ENCODE results near the gene ELK4.

ELK4 gene

DNA sequence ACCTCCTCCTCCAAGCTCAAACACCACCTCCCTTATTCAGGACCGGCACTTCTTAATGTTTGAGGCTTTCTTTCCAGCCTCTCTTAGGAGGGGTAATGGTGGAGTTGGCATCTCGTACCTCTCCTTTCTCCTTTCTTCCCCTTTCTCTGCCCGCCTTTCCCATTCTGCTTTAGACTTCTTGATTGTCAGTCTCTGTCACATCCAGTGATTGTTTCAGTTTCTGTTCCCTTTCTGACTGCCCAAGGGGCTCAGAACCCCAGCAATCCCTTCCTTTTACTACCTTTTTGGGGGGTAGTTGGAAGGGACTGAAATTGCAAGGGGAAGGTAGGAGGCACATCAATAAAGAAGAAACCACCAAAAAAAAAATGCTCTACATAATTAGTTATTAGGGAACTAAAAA is 5.6 kb downstream of the ELK4 start:
- no peak for DNase-seq

DNA sequence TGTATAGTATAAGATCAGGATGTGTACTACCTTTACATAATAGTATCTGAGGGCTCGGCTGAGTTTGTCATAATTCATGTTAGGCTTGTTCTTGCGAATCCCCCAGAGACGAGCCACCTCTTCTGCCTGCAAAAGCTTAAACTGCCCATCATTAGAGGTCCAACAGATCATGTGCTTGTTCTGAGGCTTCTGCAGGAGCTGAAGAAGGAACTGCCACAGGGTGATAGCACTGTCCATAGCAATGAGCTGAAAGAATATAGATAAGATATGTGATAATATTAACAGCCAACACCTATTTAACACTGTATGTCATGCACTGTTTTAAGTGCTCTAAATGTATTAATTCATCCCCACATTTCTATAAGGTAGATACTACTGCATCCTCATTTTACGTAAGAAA is 8.2 kb downstream of the ELK4 start:
- no peak for DNase-seq

DNA sequence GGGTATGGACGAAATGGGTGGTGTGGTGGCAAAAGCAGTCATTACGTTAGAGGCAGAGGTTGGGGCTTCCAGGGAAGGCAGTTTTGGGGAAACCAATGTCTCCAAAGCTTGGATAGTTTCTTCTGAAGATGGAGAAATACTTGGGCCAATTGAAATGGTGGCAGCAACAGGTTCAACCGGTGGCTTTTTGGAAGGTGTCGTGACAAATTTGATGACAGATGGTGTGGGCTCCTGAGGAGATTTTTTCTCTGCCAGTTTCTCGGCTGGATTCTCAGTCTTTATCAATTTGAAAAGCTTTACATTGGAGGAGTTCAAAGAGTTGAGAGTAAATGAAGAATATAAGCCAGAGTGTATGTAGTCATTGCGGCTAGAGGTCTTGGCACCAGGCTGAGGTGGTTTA is 11.5 kb downstream of the ELK4 start:
- no peak for DNase-seq

DNA sequence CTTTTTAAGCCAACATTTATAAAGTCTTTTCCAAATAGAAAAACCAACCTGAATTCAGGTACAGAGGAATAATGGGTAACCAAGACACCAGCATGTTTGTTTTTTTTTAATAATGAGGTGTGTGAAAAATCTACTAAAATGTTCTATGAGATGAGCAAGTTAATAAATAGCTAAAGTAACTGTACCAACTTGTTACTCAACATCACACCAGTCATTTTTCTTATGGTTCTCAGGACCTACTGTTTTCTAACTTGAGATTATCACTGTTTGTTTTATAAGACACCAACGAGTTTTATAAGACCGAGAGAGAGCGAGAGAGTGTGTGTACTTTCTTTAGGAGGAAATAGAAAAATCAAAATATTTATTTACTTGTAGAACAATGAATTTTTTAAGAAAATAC is 12.4 kb downstream of the ELK4 start:
- DNase-seq = no peak

DNA sequence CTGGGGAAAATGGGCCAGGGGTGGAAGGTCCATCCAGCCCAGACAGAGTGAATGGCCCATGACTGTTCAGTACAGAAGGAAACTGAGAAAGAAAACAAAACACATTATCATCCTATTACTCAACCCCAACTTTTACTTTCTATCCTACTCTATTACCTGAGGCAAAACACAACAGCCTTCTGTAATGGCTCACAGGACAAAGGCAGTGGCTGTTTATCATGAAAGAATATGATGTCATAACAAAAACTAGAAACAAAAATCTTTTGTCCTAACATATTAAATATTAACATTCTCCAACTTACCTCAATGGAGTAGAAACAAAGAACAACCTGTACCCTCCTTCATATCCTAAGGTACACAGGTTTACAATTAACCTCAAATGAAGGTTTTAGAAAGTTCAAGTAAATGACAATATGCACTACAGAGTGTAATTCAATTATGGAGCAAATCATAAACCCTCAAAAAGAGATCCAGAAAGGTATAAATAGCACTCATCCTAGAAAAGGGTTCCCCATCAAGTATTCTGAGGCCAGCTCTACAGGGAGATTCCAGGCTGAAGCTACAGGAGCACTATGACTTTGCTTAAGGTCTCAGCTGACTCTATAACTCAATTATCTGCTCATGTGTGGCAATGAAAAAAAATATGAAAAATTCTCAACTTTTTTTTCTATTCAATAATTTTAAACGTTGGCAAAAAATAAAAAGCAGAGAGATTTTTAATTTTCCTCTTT is 15.1 kb downstream of the ELK4 start:
- DNase-seq = no peak

DNA sequence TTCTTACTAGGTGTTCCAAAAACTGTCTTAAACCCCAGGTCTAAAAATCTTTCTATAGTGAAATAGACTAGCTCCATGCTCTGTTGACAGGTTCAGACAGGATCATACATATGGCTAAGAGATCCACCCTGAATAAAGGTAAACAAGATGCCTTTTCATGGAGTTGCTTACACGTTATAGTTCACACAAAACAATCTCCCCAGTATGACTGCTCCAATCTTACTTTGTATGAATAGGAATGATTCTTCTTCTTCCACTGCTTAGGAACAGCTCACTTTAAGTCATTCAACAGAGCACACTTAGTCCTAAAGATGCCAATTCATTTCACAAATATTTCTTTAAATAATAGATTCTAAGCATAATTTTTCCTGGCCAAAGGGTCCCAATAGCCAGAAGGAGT is 16.0 kb downstream of the ELK4 start:
- DNase-seq = no peak

DNA sequence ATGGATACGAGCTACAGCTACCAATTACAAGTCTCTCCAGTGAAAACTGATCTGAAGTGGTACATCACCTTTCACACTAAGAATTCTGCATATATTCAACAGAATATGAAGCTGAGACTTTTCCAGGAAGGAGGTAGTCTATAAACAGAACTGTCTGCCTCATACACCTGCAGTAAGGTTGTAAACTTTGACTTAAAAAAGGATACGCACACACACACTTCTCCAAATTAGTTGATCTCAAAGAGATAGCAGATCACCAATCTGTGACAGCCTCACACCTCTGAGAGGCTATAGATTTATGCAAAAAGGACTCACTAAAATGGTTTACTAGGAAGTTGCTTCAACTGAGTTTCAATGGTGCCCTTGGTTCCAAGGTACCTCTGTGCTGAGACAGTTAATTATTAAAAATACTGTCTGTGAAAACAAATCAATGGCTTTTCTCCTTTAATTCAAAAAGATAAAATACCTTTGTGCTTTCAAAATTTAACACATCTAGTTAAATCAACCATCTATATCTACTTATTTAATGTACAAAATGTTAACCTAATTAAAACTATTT is 17.9 kb downstream of the ELK4 start:
- no peak for DNase-seq

DNA sequence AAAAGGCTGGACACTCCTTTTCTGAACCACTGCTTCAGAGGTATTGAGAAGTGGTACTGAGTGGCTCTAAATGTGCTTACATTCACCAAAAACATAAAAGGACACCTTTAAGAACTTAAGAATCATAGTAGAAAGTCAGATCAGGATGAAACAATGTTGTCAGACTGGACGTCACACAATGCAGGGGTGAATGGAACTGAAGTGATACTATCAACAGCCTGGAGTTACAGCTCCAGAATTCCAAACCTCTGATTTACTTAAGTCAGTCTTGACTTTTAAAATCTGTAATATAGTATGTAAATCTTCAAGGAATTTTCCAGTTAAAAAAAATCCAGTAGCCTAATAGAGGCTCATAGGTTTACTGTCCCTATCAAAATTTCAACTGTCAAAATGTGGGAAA is 19.3 kb downstream of the ELK4 start:
- no peak for DNase-seq

DNA sequence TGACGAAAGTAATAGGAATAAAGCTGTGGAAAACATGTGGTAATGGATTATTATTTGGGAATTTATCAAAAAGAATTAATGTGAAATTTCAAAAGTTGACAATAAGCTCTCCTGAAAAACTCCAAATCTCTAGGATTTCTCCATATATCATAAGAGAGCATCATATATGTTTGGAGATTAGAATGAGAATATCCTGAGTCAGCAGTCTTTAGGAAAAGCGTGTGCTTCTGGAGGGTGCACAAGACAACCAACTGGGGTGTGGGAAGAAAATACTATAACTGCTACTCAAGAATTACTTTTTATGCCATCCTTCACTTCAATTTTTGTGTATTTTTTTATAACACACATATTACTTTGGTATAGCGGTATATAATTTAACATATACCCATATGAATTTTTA is 19.7 kb downstream of the ELK4 start:
- DNase-seq = no peak

DNA sequence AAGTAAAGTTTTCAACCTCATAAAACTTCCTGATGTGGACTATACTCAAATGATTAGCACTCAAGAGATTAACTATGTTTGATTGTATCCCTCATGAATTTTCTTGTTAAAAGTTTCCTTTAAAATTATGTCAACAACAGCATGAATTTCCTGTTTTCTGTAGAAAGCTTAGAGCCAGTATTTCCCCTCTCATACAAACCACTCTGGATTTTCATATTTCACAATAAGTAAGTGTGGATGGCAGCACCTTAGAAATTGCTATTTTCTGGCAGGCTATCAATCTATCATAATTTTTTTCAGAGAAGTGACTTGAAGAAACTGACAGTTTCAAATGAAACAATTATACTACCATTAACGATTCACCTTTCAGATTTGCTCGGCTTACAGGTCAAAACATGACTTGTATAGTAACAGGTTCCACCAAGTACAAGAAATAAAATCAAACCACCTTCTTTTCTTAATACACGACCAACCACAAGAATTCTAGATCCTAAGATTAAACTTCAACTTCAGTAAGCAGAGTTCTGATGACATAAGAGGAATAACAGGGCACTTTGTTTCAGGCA is 20.8 kb downstream of the ELK4 start:
- DNase-seq = no peak

DNA sequence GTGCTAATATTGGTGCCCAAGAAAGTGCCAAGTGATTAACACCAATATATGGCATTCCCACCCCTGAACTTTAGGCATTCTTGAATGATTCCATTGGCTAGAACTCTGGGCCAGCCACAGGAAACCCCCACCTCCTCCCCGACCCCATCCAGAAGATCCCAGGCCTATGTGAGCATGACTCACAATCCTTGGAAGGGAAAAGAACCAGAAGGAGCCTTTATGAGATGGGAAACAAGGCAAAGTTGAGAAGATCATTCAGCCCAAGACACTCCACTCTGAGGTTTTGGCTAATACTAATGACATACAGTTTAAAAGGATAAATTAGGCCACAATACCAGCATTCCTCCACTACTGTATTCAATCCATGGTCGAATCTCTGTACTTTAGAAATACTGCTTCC is 21.8 kb downstream of the ELK4 start:
- no peak for DNase-seq

DNA sequence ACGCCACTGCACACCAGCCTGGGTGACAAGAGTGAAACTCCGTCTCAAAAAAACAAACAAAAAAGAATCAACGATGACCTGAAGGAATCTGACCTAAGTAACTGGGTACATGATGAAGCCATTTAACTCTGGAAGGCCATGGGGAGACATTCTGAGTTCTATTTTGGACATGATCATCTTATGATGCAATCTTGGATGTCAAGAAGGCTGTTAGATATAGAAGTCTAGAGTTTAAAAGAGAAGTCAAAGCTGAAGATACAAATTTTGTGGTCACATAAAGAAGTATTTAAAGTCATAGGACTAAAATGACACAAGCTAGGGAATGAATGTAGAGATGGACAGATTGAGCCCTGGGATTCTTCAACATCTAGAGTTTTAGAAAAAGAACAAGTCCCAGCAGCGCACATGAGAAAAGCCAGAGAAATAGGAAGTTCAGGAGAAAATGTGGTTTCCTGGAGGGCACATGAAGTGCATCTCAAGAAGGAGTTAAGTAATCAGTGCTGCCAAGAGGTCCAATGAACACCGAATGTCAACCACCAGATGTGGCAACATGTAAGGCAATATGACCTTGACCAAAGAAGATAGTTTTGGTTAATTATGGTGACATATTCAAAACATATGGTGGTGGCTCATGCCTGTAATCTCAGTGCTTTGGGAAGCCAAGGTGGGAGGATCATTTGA is 26.8 kb downstream of the ELK4 start:
- no peak for DNase-seq

DNA sequence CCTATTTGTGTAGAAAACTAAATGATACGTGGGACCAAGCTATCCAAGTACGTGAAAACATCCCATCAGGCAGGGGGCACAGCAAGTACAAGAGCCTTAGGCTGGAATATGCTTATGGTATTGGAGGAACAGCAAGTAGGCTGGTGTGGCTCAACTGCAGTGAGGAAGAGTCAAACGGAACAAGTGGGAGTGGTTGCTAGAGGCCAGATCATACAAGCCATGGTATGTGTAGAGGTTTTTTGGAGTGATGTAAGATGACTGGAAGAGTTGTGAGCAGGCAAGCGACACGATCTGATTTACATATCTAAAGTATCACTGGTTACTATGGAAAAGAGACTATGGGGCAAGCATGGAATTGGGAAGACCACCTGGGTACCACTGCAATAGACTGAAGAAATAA is 27.8 kb downstream of the ELK4 start:
- DNase-seq = no peak

DNA sequence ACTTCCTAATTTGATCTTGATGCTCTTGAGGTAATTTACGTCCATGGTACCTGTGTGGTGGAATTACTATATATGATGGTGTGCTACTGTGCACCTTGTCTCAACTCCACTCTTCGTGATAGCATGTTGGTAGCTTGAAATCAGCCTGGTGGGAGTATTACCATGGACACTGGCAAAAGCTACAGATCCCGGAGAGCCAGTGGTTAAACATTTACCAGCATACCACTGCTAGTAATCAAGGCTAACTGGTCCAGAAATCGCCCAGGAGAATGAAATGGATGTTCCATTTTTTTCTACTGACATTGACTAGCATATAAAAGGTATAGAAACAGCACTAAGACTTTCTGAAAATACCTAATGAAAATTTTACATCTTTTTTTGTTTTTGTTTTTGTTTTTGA is 30.6 kb downstream of the ELK4 start:
- DNase-seq = no peak

DNA sequence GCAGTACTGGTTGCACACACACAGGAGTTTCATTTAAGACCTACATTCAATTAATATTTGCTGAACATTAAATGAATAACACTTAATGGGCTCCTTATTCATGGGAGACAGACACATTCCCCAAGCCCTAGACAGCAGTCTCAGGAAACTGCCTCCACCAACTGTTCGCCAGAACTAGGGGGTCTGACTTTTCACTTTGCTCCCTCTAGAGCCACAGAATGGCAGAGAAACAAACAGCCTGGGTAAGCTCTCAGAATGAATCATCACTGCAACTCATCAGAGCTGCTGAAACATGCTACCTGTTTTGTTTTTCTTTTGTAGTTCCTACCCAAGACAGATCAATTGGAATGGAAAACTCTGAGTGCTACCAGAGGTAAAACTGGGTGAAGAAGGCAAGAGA is 31.7 kb downstream of the ELK4 start:
- DNase-seq = no peak

DNA sequence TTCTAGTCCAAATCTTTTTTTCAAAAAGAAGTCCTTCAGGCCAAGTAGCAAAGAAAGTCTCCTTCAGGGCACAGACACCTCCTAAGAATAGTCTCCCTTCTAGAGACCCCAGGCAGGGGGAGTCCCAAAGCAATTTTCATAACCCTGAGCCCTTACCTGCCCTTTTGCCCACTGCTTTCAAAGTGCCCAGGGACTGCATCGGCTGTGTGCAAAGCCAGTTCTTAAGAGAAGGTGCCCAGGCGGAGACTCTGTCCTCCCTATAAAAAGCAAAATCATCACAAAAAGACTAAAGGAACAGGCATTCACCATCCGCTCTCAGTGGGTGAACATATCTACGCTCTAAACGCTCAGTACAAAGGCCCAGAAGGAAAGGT is 32.2 kb downstream of the ELK4 start:
- DNase-seq = no peak

DNA sequence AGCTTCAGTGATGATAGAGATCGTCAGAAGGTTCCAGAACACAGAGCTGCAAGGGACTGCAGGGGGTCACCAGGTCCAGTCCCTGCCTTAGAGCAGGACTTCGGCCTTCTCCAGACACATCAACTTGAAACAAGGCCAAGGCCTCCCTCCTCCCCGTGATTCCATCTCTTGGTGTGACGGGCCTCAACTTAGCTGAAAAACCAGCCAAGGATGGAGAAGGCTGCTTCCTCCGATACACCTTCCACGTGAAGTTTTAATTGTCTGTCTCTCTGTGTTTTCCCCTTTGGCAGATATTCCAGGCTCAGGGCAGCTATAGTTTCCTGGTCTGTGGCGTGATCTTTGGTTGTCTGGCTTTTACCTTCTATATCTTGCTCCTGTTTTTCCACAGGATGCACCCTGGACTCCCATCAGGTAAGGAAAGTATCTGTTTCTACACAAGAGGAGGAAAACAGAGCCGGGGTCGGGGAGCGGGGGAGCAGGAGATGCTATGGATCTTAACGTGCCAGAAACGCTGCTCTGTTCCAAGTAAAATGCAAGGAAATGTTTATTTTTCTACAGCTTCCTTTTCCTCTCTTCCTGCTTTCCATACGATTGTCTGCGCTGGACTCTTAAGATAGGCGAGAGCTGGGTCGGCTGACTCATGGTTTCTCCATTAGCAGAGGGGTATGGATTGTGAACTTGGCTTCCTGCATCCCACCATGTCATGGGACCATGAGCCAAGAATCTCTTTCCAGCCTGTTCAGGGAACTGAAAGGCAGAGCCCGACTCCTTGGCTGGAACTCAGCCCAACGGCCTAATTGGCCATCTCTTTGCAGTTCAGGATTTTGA is 32.8 kb downstream of the ELK4 start:
- DNase-seq = peak; percentile 58

DNA sequence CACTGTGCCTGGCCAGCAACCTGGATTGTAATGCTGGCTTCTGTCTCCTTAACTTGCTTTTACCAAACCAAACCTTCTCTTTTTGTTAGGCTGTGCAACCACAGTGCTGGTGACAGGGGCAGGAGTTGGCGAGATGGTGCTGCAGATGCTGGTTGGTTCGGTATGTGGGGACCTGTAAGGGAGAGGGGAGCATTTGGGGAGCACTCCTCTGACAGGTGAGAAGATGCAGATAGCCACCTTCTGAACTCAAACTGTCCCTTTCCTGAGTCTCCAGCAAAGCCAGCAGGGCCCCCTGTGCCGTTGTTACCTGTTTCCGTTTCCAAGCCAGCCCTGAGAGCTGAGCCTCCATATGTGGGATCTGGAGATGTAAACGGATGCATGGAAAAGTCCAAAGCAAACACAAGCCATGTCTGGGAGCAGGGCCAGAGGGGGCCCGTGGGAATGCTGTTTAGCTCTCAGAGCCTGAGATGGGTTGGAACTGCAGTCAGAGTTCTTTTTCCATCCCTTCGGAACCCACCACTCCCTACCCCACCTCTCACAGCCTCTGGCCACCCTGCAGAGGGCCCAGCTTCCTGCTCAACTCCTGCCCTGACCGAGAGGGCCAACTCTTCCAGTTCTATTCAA is 34.0 kb downstream of the ELK4 start:
- no peak for DNase-seq

DNA sequence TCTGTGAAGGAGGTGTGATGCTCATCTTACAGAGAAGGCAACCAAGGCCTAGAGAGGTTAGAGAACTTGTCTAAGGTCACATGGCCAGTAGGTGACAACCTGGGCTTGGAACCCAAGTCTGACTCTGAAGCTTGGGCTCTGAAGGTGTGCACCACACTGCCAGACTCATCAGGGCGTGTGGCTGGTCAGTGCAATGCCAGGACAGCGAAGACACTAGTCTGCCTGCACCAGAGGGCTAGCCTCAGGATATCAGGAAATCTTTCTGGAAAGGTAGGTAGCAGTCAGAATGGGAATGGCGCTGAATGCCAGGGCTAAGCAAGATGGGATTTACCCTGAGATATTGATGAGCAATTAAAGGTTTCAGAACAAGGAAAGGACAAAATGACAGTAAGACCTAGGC is 34.9 kb downstream of the ELK4 start:
- no peak for DNase-seq

DNA sequence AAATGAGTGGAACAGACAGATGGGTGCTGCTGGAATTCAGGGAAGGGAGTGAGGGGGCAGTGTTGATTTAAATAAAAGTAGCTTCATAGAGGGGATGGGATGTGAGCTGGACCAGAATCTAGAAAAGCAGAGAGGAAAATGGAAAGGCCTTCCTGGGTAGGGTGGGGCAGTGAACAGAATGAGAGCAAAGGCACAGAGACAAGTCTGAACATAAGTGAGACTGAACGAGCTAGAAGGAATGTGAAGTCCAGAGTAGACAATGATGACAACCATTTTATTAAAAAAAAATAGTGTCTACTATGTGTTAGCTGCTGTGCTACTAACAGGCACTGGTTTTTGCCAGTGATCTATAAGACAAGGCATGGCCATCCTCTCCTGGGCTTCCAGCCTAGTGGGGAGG is 36.0 kb downstream of the ELK4 start:
- DNase-seq = no peak

DNA sequence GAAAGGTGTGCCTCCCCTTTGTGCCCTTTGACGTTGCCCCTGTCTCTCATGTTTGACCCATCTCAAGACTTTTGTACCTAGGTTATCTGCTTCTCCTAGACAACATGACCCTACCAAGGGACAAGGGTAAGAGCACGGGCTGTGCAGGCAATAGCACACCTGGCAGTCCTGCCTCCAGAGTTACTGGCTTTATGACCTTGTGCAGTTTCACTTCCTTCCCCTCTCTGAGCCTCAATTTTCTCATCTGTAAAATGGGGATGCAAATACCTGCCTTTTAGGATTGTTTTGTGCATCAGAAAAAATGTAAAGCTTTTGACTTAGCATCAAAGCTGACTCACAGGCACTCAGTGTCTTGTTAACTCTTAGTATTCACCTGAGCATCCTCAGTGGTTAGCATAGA is 36.4 kb downstream of the ELK4 start:
- DNase-seq = no peak

DNA sequence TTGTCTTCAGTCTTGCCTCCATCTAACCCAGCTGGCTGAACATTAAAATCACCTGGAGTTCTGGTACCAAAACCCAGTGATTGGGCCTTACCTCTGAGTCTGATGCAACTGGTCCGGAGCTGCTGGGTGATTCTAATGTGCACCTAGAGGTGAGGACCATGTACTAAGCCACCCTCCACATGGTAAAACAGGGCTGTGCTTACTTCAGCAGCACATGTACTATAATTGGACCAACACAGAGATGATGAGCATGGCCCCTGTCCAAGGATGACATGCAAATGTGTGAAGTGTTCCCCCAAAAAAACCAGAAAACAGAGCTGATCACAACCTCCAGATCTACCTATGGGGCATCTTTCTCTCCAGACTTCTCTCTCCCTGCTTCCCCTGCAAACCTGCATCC is 37.0 kb downstream of the ELK4 start:
- DNase-seq = no peak

DNA sequence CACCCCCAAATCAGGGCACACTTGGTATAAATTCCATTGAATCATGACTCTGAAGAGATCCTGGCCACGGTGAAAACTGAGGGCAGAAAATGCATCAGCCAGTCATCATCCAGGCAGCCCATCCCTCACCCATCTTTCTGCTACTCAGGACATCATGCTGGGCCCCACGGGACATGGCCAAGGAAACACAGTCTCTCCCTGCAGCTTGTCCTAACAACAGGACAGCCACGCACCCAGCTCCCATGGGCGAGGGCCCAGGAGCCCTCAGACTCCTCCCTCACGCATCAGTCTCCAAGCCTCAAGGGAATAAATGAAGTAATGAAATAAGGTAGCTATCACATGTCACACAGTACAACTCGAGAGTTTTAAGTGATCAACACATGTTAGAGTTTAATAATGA is 37.8 kb downstream of the ELK4 start:
- no peak for DNase-seq
